Natural killer cell (primary cell): Measurements from ENCODE around the gene CLDN14. TPM values are rescaled to one million over a fixed set of nuclear protein-coding genes. Genes with fewer than 3 reads are reported as not detected.

Experiments
- ATAC-seq, 3 donors: fragments of 150-1000 bp in 2 of 3; fragments of 200-7000 bp in 1 of 3; cut with Tn5 transposase; 1 replicate in 1 of 3; 2 replicates in 2 of 3; pipeline ENCODE4 v1.10.0; 2021; ENCODE audit warnings: mild to moderate bottlenecking in 2 of 3, moderate library complexity in 2 of 3
- DNase-seq, 2 donors: peaks; one replicate each; pipeline versions ENCODE4 v3.0.0 to v3.0.0-alpha.2; 2013 to 2021; ENCODE audit warnings: mixed read lengths in 1 of 2
- H3K27ac ChIP-seq: one replicate; pipeline ENCODE4 v1.5.1; 2013; ENCODE audit warnings: mild to moderate bottlenecking, low read length
- H3K27me3 ChIP-seq: one replicate; pipeline ENCODE4 v1.6.1; 2013; ENCODE audit warnings: low read length; ENCODE audit not compliant: control insufficient read depth, insufficient read depth
- H3K36me3 ChIP-seq: one replicate; pipeline ENCODE4 v1.6.1; 2013; ENCODE audit warnings: low read length; ENCODE audit not compliant: control insufficient read depth, insufficient read depth
- H3K4me1 ChIP-seq: one replicate; pipeline ENCODE4 v1.6.1; 2013; ENCODE audit warnings: low read length; ENCODE audit not compliant: control insufficient read depth, insufficient read depth
- H3K4me3 ChIP-seq: one replicate; pipeline ENCODE4 v1.5.1; 2013; ENCODE audit warnings: low read length
- H3K9me3 ChIP-seq: one replicate; pipeline ENCODE4 v1.6.1; 2013; ENCODE audit warnings: low read length; ENCODE audit not compliant: control insufficient read depth, insufficient read depth
- H3K27ac Mint-ChIP-seq, 2 donors: one replicate each; pipeline ENCODE4 v1.8.0; 2022; ENCODE audit warnings: mild to moderate bottlenecking in 2 of 2, mixed read lengths in 2 of 2, moderate library complexity in 1 of 2
- H3K27me3 Mint-ChIP-seq, 2 donors: one replicate each; pipeline ENCODE4 v1.8.0; 2022; ENCODE audit warnings: low read depth in 2 of 2, mixed read lengths in 2 of 2
- H3K36me3 Mint-ChIP-seq: one replicate; pipeline ENCODE4 v1.8.0; 2022; ENCODE audit warnings: mixed read lengths
- H3K4me1 Mint-ChIP-seq, 2 donors: one replicate each; pipeline ENCODE4 v1.8.0; 2022; ENCODE audit warnings: mixed read lengths in 2 of 2
- H3K4me3 Mint-ChIP-seq: one replicate; pipeline ENCODE4 v1.8.0; 2022; ENCODE audit warnings: mild to moderate bottlenecking, moderate library complexity, mixed read lengths
- H3K9me3 Mint-ChIP-seq, 2 donors: one replicate each; pipeline ENCODE4 v1.8.0; 2022; ENCODE audit warnings: mixed read lengths in 2 of 2
- WGBS: methylation state at CpG from one replicate; pipeline ENCODE4 v1.1.7; 2013; ENCODE audit warnings: missing lambda C conversion rate; ENCODE audit not compliant: insufficient coverage; 5-methylcytosine and 5-hydroxymethylcytosine counted together
- intact Hi-C: fragments of 100-400 bp; cut with micrococcal nuclease; formaldehyde crosslinking; loops from one replicate; pipeline ENCODE4 v1.14.2; 2022
- total RNA-seq, 4 donors: library from RNA; stranded (reverse); fragments of 120-200 nt in 1 of 4; gene quantifications; one replicate each; pipeline versions ENCODE4 v1.2.3 to v1.2.4, GENCODE V29; 2013 to 2022
- TF ChIP-seq, protein P1 (sequence below): fragments of 200-600 bp; IDR thresholded peaks from one replicate; pipeline ENCODE4 v1.8.0; 2022; ENCODE audit warnings: antibody characterized with exemption

The CLDN14 gene
- total RNA-seq, 3 donors from 2014 or later (not counting 1 experiment from before 2014, with no cell fraction given): not detected

DNA sequence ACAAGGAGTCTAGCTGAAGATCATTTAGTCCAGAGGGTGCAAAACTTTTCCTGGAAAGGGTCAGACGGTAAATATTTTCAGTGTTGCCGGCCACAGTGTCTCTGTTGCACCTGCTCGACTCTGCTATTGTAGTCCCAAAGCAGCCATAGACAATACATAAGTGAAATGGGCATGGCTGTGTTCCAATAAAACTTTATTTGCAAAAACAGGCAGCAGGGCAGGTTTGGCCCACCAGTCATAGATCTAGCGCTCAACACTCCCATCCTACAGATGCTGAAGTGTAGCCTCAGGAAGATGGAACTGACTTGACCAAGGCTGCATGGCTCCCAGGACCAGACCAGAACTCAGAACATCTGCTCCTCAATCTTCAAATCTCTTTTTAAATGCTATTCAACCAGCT, 46.2 kb upstream of the CLDN14 start:
- no peak overlapping the region for H3K27ac Mint-ChIP-seq
- H3K4me3 Mint-ChIP-seq: no peak overlapping the region
- H3K36me3 Mint-ChIP-seq: no peaks in the 10 kb centered on the region
- Histone ChIP-seq H3K27ac (no peak overlapping the region), H3K4me1 (no peaks in the 10 kb centered on the region), H3K36me3 (no peaks in the 10 kb centered on the region), H3K9me3 (no peaks in the 10 kb centered on the region), H3K4me3 (no peak overlapping the region), H3K27me3 (no peaks in the 10 kb centered on the region)
- intact Hi-C loops: no loop called here
- 94% methylated on average over 4 of the region's 4 CpGs for WGBS
- TF ChIP-seq, protein P1, sequence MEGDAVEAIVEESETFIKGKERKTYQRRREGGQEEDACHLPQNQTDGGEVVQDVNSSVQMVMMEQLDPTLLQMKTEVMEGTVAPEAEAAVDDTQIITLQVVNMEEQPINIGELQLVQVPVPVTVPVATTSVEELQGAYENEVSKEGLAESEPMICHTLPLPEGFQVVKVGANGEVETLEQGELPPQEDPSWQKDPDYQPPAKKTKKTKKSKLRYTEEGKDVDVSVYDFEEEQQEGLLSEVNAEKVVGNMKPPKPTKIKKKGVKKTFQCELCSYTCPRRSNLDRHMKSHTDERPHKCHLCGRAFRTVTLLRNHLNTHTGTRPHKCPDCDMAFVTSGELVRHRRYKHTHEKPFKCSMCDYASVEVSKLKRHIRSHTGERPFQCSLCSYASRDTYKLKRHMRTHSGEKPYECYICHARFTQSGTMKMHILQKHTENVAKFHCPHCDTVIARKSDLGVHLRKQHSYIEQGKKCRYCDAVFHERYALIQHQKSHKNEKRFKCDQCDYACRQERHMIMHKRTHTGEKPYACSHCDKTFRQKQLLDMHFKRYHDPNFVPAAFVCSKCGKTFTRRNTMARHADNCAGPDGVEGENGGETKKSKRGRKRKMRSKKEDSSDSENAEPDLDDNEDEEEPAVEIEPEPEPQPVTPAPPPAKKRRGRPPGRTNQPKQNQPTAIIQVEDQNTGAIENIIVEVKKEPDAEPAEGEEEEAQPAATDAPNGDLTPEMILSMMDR: no peak
- H3K4me1 Mint-ChIP-seq: peaks cover 0 to 5% of the 10 kb centered on the region in 2 donors
- no peak for ATAC-seq
- no peak for DNase-seq
- H3K27me3 Mint-ChIP-seq: peaks cover 0 to 13% of the 10 kb centered on the region in 2 donors
- no peaks in the 10 kb centered on the region for H3K9me3 Mint-ChIP-seq

DNA sequence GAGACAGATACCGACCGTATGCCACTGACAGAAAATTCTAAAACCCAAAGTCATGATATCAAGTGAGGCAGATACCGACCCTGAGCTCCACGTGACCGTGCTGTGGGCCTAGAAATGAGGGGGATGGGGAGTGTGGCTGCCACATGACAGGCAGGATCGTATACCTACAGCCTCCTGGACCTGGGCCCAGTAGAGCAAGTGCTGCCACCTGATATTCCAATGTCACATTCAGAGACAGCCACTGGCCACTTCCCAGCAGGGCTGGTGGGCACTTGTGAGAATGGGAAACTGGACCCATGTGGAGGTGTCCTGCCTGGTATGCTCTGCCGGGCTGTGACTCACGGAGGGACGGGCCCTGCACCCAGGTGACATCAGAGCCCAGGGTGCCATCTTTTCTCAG, 44.6 kb upstream of the CLDN14 start:
- peaks cover 3% of the 10 kb centered on the region for H3K9me3 ChIP-seq
- no peak overlapping the region for H3K4me3 ChIP-seq
- ATAC-seq (no peak), DNase-seq (no peak)
- Mint-ChIP-seq H3K36me3 (no peaks in the 10 kb centered on the region), H3K9me3 (no peaks in the 10 kb centered on the region), H3K4me1 (peaks cover 11 to 13% of the 10 kb centered on the region in 2 donors), H3K4me3 (no peak overlapping the region), H3K27ac (no peak overlapping the region), H3K27me3 (peaks cover 0 to 10% of the 10 kb centered on the region in 2 donors)
- H3K4me1 ChIP-seq: peaks cover 5% of the 10 kb centered on the region
- H3K36me3 ChIP-seq: no peaks in the 10 kb centered on the region
- WGBS: 87% methylated on average over 8 of the region's 9 CpGs
- H3K27me3 ChIP-seq: no peaks in the 10 kb centered on the region
- intact Hi-C loops: no loop called here
- no peak overlapping the region for H3K27ac ChIP-seq
- TF ChIP-seq, protein P1: no peak

DNA sequence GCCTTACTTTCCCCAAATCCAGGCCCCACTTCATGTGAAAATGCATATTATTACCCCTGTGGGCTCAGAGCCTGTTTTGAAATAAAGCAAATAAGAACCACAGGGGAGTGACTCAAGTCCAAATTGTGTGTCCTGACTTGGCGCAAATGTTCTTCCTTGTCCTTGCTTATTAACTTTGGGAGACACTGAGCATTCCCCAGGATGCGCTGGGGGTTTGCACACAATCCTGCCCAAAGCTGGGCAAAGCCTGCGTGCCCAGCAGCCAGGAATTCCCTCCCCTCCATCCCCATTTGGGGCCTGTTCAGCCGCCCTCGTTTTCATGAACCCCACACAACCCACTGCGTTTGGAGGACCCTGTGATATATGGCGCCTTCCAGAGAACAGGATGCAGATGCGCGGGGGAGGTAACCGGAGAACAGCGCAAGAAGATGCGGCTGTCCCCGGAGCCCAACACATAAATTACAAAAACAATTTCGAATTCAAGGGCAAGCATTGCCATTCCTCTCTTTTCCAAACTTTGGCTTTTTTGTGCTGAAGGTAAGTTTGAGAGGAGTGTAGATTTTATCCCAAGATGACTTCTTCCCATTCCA, 42.4 kb upstream of the CLDN14 start:
- Histone ChIP-seq H3K36me3 (no peaks in the 10 kb centered on the region), H3K27me3 (no peaks in the 10 kb centered on the region), H3K27ac (no peak overlapping the region), H3K4me1 (peaks cover 25% of the 10 kb centered on the region), H3K9me3 (peaks cover 3% of the 10 kb centered on the region), H3K4me3 (no peak overlapping the region)
- Mint-ChIP-seq H3K27me3 (peaks cover 0 to 3% of the 10 kb centered on the region in 2 donors), H3K4me1 (peaks cover 33 to 35% of the 10 kb centered on the region in 2 donors), H3K36me3 (no peaks in the 10 kb centered on the region), H3K9me3 (no peaks in the 10 kb centered on the region), H3K4me3 (no peak overlapping the region), H3K27ac (no peak overlapping the region)
- TF ChIP-seq, protein P1: no peak
- DNase-seq (no peak), ATAC-seq (no peak)
- 94% methylated on average over 13 of the region's 14 CpGs for WGBS
- intact Hi-C loops: no loop called here
